ENCODE results near the gene PEMT. TPM values are rescaled to one million over a fixed set of nuclear protein-coding genes. Genes with fewer than 3 reads are reported as not detected.

The PEMT gene
- total RNA-seq, 4 donors from 2014 or later: 17.7 to 24.8 (median 20.6) TPM

- H3K4me3 ChIP-seq: no peak overlapping the region
- peaks cover 0 to 4% (median 0%) of the 10 kb centered on the region in 4 donors for H3K4me1 ChIP-seq
- WGBS: 92% methylated on average over 9 of the region's 11 CpGs
- no peaks in the 10 kb centered on the region for H3K27me3 ChIP-seq
- DNase-seq (ENCODE audit: extremely low spot score): no peak
- peaks cover 0 to 6% (median 2%) of the 10 kb centered on the region in 4 donors for H3K36me3 ChIP-seq
- TF ChIP-seq, protein P1, sequence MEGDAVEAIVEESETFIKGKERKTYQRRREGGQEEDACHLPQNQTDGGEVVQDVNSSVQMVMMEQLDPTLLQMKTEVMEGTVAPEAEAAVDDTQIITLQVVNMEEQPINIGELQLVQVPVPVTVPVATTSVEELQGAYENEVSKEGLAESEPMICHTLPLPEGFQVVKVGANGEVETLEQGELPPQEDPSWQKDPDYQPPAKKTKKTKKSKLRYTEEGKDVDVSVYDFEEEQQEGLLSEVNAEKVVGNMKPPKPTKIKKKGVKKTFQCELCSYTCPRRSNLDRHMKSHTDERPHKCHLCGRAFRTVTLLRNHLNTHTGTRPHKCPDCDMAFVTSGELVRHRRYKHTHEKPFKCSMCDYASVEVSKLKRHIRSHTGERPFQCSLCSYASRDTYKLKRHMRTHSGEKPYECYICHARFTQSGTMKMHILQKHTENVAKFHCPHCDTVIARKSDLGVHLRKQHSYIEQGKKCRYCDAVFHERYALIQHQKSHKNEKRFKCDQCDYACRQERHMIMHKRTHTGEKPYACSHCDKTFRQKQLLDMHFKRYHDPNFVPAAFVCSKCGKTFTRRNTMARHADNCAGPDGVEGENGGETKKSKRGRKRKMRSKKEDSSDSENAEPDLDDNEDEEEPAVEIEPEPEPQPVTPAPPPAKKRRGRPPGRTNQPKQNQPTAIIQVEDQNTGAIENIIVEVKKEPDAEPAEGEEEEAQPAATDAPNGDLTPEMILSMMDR (IDR thresholded peaks at IDR 0.05): no peak
- TF ChIP-seq POLR2A (IDR thresholded peaks at IDR 0.05; ENCODE audit: low read depth): no peak
- TF ChIP-seq POLR2AphosphoS5 (IDR thresholded peaks at IDR 0.05): no peak
- no peak for TF ChIP-seq EP300 (IDR thresholded peaks at IDR 0.05)
- H3K27ac ChIP-seq (replicated peaks in 1 of 4): no peak overlapping the region
- intact Hi-C loops (cut with DNase I): no loop called here
- no peaks in the 10 kb centered on the region for H3K9me3 ChIP-seq
These were observed 83.4 kb downstream of the PEMT start for GRCh38 chr17:17508019-17508535.

DNA sequence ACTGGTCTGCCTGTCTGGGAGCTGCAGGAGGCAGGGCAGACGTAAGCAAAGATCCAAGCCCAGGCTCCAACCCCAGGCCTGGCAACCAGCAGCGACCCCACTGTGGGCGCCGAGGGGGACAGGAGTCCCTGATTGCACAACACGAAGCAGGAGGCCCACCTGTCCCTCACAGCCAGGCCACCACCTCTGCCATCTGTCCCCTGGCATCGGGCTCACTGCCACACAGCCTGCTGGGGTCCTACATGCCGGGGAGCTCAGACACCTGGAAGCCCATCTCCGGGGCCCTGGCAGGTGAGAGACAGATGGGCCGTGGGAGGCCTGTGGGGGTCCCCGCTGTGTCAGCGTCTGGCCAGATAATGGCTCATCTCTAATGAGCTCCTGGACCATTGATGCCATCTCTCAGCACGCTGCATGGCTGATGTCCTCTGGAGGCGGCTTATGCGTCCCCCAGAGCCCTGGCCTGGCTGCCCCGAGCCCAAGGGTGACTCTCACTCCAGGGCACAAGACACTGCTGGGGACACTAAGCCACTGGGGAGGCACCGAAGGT, 84.0 kb downstream of the PEMT start:
- intact Hi-C loops (cut with DNase I): no loop called here
- DNase-seq (ENCODE audit: extremely low spot score): no peak
- H3K27me3 ChIP-seq: no peaks in the 10 kb centered on the region
- H3K4me1 ChIP-seq: peaks cover 0 to 4% (median 0%) of the 10 kb centered on the region in 4 donors
- TF ChIP-seq POLR2AphosphoS5 (IDR thresholded peaks at IDR 0.05) (no peak), POLR2A (IDR thresholded peaks at IDR 0.05; ENCODE audit: low read depth) (no peak), EP300 (IDR thresholded peaks at IDR 0.05) (no peak)
- TF ChIP-seq, protein P1 (IDR thresholded peaks at IDR 0.05): no peak
- 100% methylated on average over 7 of the region's 16 CpGs for WGBS
- H3K27ac ChIP-seq (replicated peaks in 1 of 4): no peak overlapping the region
- H3K4me3 ChIP-seq: no peak overlapping the region
- H3K9me3 ChIP-seq: no peaks in the 10 kb centered on the region
- H3K36me3 ChIP-seq: peaks cover 0 to 6% (median 2%) of the 10 kb centered on the region in 4 donors

DNA sequence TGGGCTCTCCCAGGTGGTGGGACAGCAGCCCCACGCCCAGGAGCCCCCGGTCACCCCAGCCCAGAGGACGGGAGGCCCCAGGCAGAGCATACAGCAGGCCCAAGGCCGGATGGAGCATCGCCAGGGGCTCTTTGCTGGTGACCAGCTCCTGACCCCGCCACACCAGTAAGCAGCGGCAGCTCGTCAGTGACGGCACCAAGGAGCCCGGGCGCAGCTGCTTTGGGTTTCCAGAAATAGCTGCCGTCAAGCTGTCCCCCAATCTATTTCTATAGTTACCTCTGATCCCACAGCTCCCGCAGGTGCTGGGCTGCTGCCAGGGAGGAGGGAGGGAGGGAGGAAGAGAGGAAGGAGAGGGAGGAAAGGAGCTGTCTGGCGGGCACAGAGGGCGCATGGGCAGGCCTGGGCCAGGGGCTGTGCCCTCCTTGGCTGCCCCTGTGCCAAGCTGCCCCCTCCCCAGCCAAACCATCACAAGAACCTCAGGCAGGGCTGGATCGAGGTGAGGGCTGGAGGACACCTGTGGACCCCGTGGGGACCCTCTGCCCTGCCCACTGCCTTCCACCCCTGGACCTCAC, 84.5 kb downstream of the PEMT start:
- WGBS: 65% methylated on average over 10 of the region's 17 CpGs
- H3K4me3 ChIP-seq: no peak overlapping the region
- H3K9me3 ChIP-seq: no peaks in the 10 kb centered on the region
- peaks cover 0 to 6% (median 2%) of the 10 kb centered on the region in 4 donors for H3K36me3 ChIP-seq
- no peak overlapping the region for H3K27ac ChIP-seq (replicated peaks in 1 of 4)
- DNase-seq (ENCODE audit: extremely low spot score): no peak
- intact Hi-C loops (cut with DNase I): no loop called here
- TF ChIP-seq POLR2AphosphoS5 (IDR thresholded peaks at IDR 0.05) (no peak), EP300 (IDR thresholded peaks at IDR 0.05) (no peak), POLR2A (IDR thresholded peaks at IDR 0.05; ENCODE audit: low read depth) (no peak)
- TF ChIP-seq, protein P1 (IDR thresholded peaks at IDR 0.05): no peak
- peaks cover 0 to 4% (median 0%) of the 10 kb centered on the region in 4 donors for H3K4me1 ChIP-seq
- no peaks in the 10 kb centered on the region for H3K27me3 ChIP-seq

DNA sequence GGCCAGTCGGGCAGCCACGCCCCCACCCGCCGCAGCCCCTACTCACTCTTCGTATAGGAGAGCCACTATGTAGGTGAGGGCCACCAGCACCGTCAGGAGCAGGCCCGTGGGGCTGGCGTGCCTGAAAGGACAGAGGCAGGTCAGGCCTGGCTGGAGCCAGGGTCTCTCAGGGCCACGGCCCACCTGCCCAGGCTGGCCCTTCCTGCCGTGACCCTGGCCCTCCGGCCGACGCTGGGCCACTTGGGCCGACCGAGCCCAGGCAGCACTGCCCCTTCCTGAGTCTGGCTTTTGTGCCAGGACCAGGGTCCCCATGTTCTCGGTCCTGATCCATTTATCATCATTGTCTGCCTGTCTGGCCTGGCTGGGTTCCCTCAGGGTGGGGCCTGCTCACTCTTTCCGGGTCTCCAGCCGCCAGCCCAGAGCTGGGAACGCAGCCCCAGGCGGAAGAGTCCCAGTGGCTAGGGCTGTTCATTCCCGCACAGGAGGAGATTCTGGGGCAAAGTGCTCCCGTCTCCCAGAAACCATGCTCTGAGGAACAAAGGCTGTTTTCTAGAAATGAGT, 85.2 kb downstream of the PEMT start:
- TF ChIP-seq POLR2A (IDR thresholded peaks at IDR 0.05; ENCODE audit: low read depth): no peak
- TF ChIP-seq EP300 (IDR thresholded peaks at IDR 0.05): no peak
- no peak for TF ChIP-seq POLR2AphosphoS5 (IDR thresholded peaks at IDR 0.05)
- TF ChIP-seq, protein P1 (IDR thresholded peaks at IDR 0.05): no peak
- DNase-seq (ENCODE audit: extremely low spot score): no peak
- Histone ChIP-seq H3K9me3 (no peaks in the 10 kb centered on the region), H3K36me3 (peaks cover 0 to 6% (median 2%) of the 10 kb centered on the region in 4 donors), H3K27me3 (no peaks in the 10 kb centered on the region), H3K4me3 (no peak overlapping the region), H3K27ac (replicated peaks in 1 of 4) (no peak overlapping the region), H3K4me1 (peaks cover 0 to 4% (median 0%) of the 10 kb centered on the region in 4 donors)
- intact Hi-C loops (cut with DNase I): no loop called here
- 89% methylated on average over 16 of the region's 22 CpGs for WGBS

All from esophagus muscularis mucosa (tissue), 4 donors.